ENCODE data around the gene PEMT.

- TF ChIP-seq FOXP2 (optimal IDR thresholded peaks at IDR 0.05; ENCODE audit: control extremely low read depth, extremely low read length, insufficient read depth) (no peak), POLR2AphosphoS5 (IDR thresholded peaks at IDR 0.05; ENCODE audit: borderline replicate concordance, low read depth, low read length) (no peak)
Observed at GRCh38 chr17:17626151-17626805, 34.8 kb upstream of the PEMT start.

Data from SK-N-MC (cell line).